Suppressor macrophage treated with lipopolysaccharide for 1 hour (primary cell): ENCODE measurements around the gene ABTB2.
A peak's percentile ranks its signal among the peaks of the same experiment; 100 is the strongest.

Source experiments
- DNase-seq, 3 donors: peaks; one replicate each; pipeline ENCODE4 v3.0.0-alpha.2; 2020 to 2022

ABTB2 gene

GRCh38 chr11:34341096-34341495 lies 16.7 kb downstream of the ABTB2 start:
- DNase-seq, result no peak

DNA sequence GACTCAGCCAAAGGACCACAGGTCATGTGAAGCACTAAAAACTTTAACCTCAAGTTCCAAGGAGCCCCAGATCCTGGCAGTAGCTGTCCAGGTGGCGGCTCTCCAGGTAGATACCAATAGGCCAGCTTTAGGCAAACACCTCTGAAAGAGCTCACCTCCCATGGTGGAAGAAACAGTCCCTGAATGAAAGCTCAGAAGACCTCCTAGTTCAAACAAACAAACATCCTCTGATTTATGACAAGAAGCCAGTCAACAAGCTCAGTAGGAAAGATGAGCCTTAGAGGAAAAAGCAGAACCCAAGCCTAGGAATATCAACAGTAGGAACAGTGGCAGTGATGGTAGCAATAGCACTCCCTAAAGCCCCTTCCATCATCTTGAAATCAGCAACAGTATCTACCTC lies 17.2 kb downstream of the ABTB2 start:
- DNase-seq, result no peak

DNA sequence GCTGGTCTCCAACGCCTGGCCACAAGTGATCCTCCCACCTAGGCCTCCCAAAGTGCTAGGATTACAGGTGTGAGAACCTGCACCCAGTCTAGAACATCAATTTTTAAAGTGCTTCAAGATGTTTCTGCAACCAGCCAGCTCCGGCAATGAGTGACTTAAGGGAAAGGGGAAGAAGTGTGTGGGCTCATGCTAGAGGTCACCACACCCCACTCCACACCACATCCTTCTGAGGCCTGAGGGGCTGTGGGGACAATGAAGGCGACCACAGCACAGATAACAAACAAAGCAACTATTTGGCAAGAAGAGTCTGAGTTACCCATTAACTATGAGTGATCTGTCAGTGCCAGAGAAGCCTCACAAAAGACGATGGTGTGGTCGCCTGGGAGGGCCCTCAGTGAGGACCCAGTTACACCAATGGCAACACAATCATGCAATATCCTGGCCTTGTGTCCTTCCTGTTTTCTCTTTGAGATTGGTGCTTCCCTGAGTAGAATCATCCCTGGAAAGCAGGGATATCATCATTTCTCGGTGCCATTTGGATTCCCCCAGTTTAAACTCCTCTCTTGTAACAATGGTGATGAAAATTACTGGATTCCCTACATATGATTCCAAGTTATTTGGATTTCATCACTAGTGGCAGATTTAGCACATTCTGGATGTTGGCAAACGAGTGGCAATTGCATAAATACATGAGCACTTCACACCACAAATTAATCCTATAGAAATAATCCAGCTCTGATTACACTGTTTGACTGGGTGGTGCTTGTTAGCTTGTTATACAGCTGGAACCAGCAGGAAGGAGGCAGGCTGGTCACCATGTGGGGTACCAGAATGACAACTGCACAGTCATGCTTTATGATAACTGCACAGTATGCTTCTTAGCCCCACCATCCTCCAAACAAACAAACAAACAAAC lies 18.4 kb downstream of the ABTB2 start:
- peak; percentile 51 to 66 (median 58) for DNase-seq

DNA sequence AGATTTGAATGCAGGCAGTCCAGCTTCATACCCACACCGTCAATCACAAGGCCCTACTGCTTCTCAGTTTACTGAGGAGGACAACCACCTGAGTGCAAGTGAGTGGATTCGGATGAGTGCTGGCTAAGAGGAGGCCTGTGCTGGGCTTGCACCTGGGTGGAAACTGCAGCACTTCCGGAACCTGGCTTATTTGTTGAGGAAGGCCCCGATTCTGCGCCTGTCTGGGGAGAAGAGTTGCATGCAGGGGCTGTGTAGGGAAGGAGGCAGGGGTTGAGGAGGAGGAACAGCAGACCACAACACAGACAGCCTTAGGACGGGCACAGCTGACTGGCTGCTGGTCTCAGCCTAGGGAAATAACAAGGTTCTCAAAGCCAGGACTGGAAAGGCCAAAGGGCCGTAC lies 20.8 kb downstream of the ABTB2 start:
- DNase-seq, result no peak

GRCh38 chr11:34335801-34336200 lies 22.0 kb downstream of the ABTB2 start:
- DNase-seq, result no peak

- peak in 2 of 3 donors; percentile 15 to 48 for DNase-seq
Observed at GRCh38 chr11:34335331-34335730, 22.5 kb downstream of the ABTB2 start.

DNA sequence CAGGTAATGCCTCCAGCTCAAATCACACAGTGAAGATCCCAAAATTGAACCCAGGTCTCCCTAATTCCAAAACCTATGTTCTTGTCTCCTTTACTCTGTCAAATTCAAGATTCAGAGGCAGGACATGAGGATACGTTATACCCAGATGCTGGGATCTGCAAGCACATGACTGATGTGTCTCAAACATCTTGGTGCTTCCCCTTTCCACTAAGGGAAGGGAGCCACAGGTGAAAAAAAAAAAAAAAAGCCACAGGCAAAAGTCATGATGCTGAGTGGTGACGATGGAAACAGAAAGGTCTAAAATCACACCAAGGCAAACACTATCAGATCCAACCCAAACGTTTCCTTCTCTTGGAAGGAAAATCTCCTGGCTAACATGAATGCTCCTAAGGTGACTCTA lies 24.0 kb downstream of the ABTB2 start:
- no peak for DNase-seq

DNA sequence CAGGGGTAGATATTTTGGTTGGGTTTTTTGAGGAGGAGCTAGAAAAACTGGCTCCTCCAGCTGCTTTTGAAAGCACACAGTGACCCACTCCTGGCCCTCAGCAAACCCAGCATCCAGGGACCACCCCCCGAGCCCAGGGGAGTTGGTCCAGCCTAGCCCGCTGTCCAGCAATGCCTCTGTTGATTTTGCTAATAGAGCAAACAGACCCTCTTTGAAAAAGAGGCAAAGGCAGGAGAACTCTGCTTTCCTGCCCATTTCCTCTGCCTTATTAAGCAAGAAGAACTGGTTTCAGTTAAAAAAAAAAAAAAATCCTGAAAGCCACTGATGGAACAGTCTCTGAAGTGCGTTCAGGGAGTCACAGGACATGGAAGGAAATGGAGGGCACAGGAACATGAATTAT lies 25.3 kb downstream of the ABTB2 start:
- no peak for DNase-seq

DNA sequence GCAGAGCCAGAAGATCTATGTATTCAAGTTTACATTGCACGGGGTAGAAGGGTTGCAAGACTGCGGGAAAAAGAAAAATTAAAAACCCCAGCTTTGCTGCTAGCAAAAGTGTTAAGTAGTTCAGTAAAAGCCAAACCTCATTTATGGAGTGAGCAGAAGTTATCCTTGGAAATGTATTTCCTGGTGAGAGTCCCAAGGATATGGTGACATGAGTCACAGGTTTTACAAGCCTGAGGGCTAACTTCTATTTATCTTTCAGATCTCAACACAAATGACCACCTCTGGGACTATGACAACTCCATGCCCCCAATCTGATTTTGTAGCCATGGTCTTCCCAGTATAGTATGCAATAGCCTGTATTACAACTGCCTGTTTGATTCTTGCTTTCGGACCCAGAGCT lies 26.1 kb downstream of the ABTB2 start:
- DNase-seq, result no peak

GRCh38 chr11:34331329-34331728 lies 26.5 kb downstream of the ABTB2 start:
- no peak for DNase-seq

DNA sequence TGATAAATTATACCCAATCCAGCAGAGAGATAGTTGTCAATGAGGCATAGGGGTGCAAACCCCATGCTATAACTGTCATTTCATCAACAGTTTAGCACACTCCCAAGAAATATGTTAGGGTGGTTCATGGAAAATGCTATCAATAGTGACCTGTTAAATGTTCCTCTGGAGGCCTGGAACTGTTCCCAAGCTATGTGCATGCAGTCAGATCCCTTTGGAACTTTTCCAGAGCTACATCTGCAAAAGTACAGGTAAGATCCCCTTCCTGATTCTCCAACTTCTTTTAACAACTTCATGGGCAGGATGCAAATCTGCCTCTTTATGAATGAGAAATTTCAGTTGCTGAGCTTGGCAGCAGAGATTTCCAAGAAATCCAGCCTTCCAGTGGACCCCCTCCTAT lies 27.2 kb downstream of the ABTB2 start:
- no peak for DNase-seq

DNA sequence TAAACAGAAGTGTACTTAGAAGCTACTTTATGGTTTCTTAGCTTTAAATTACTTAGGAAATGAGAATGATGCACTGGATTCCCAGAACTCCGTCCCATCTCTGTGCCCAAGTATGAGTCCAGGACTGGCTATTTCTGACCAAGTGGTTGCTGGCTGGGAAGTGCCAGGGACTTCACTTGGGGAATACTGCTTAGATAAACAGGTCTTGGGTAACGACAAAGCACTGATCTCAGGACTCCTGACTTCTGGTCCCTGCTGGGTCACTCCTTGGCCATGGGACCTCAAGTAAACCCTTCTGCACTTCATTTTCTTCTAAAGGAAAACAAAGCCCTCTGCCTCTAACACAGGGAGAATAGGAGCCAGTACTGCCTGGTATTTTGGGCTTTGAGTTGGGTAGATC lies 27.9 kb downstream of the ABTB2 start:
- DNase-seq, result peak in 1 of 3 donors; percentile 23

- DNase-seq, result no peak
Observed at GRCh38 chr11:34328632-34328910, 29.2 kb downstream of the ABTB2 start.

GRCh38 chr11:34327804-34328631 lies 29.8 kb downstream of the ABTB2 start:
- no peak for DNase-seq

DNA sequence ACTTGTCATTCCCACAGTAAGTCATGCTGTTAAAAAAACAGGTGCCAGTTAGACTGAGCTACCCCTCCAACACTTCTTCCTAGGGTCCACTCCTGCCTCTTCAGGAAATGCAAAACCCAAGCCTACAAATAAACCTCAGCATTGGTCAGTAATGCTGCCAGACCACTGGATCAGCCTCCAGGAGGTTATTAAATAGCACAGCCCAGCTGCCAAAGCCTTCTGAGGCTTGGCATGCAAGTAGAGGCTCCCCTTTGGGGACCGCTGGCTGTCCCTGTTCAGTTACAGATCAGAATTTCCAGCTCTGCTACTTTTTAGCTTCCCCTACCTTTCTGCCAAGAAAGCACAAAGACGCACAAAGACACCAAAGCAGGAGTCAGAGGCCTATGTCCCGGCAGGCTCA lies 33.3 kb downstream of the ABTB2 start:
- DNase-seq, result no peak

GRCh38 chr11:34323601-34324000 lies 34.2 kb downstream of the ABTB2 start:
- no peak for DNase-seq

DNA sequence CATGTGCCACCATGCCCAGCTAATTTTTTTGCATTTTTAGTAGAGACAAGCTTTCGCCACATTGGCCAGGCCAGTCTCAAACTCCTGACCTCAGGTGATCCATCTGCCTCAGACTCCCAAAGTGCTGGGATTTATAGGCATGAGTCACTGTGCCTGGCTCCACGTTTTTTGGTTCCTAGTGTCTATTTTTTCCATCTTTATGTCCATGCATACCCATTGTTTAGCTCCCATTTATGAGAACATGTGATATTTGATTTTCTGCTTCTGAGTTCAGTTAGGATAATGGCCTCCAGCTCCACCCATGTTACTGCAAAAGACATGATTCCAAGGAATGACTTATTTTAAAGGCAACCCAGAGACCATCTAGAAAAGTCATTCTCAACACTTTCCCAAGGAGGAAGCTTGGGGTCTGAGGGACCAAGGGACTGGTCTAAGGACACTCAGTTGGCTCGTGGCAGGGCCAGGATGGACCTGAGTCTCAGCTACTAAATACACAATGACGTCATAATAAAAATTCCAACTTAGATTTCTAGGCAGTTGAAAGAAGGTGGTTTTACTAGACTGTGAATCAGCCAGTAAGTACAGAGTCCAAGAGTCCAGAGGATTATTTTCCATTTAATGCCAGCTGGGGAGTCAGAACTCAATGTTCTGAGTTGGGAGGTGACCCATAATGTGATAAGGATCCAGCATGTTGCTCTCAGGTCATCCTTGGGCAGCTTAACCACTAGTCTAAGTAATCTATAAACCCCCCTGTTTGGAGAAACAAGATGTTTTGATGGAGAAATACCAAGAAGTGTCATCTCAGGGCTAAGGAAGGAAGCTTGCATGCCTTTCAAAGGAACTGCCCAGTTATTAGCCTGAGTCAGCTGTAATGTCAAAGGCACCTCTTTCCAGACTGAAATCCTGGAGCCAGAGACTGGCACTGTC lies 39.4 kb downstream of the ABTB2 start:
- peak; percentile 69 to 92 (median 74) for DNase-seq

GRCh38 chr11:34317666-34318065 lies 40.1 kb downstream of the ABTB2 start:
- DNase-seq, result no peak

DNA sequence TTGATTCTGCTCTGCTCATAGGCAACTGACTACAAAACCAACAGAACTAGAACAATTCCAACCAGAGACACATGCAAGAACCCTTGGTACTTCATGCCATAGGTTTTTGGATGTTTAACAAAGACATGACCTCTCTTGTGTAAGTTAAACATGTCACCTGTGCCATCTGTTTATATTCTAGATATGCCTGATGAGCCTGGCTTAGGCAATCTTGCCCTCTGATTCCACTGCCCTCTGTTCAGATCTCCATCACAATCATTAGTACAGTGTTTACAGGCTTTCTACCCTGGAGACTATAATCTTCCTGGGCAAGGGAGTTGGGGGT lies 40.8 kb downstream of the ABTB2 start:
- no peak for DNase-seq

GRCh38 chr11:34316347-34317035 lies 41.3 kb downstream of the ABTB2 start:
- peak; percentile 83 to 91 (median 88) for DNase-seq

DNA sequence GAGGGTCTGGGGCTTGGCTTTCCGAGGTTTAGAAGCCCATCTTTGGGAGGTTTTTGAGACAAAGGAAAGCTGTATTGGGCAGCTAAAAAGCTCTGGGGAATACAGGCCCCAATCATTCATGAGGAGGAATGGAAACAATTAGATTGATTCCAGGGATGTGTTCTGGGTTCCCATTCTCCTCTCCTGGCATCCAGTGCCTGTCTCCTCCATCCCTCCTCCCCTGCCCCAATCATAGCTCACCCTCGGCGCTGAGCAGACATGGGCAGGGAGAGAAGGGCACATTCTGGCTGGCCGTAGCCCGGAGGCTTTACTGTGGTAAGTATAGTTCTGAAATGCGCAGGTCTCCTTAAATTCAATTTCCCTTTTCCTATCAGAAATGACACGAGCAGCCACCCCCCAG lies 42.4 kb downstream of the ABTB2 start:
- DNase-seq, result no peak

DNA sequence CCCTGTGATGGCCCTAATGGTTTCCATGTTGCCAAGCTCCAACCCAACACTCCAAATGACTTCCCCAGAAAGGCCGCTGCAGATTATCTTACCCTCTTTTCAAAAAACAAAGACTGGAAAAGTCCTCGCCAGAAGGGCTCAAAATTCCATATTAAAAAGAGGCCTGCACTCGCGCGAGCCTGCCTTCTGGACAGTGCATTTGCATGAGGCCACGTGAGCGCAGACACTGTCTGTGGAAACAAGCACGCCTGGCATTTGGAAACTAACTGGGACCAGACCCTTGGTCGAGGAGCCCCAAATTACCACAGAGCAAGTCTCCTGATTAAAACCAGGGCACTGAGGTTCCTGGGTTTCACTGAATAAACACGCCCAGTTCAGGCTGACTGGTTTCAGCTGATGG lies 42.9 kb downstream of the ABTB2 start:
- no peak for DNase-seq

DNA sequence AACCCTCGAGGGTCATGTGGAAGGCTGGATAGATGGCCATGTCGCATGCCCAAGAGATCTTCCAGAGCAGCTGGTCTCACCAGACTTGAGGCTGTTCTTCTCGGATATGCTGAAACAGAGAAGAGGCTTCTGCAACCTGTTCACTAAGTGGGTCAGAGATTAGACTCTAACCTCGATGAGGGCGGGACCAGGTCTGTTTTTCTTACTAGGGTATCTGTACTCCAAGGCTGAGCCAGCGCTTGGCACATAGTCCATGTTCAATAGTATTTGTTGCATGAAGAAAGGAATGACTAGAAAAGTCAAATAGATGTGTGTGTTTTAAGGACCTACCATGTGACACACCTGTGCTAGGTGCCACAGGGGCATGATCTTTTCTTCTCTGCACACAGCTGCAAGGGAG lies 43.6 kb downstream of the ABTB2 start:
- DNase-seq, result no peak
